ENCODE measurements around the gene CALCB.
A peak's percentile ranks its signal among the peaks of the same experiment; 100 is the strongest.

The CALCB gene

DNA sequence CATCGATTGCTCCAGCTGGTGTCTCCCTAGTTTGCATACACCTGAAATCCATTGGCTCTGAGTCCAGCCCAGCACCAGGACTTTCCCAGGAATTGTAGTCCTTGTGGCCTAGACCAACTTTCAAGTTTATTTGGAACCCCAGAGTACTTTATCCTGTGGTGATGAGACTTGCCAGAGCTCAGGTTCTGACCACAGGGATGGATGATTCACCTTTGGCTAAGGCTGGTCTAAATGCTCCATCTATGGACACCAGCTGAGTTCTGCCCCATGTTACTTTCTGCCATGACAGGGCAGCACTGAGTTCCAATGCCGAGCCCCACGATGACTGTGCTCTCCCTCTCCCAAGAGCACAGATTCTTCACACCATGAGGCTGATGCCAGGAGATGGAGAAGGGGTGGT, 24.0 kb downstream of the CALCB start:
- TF ChIP-seq, protein P1, sequence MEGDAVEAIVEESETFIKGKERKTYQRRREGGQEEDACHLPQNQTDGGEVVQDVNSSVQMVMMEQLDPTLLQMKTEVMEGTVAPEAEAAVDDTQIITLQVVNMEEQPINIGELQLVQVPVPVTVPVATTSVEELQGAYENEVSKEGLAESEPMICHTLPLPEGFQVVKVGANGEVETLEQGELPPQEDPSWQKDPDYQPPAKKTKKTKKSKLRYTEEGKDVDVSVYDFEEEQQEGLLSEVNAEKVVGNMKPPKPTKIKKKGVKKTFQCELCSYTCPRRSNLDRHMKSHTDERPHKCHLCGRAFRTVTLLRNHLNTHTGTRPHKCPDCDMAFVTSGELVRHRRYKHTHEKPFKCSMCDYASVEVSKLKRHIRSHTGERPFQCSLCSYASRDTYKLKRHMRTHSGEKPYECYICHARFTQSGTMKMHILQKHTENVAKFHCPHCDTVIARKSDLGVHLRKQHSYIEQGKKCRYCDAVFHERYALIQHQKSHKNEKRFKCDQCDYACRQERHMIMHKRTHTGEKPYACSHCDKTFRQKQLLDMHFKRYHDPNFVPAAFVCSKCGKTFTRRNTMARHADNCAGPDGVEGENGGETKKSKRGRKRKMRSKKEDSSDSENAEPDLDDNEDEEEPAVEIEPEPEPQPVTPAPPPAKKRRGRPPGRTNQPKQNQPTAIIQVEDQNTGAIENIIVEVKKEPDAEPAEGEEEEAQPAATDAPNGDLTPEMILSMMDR (IDR thresholded peaks at IDR 0.05; ENCODE audit: borderline replicate concordance, control extremely low read depth, extremely low read depth, insufficient read depth, missing control alignments): no peak
- no peak for DNase-seq (ENCODE audit: low spot score)
- in situ Hi-C loops (cut with MboI; ENCODE audit: low sequenced_read_pairs, unreplicated experiment): no loop called here

DNA sequence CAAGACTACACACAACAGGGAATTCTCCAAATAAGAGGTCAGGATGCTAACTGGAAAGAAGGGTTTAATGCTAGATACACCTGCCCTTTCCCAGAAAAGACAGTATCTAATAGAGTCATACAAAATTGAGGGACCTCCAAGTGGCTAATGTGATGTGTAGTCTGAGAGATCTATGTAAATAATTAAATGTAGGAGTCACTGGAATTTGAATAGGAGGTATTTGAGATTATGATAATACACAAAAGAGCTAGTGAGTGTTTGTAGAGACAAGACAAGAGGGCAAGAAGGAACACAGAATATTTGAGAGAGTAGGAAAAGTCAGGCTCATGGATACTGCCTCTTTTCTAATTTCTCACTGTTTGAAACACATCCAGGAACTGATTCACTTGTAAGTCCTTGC, 25.9 kb downstream of the CALCB start:
- in situ Hi-C loops (cut with MboI; ENCODE audit: low sequenced_read_pairs, unreplicated experiment): no loop called here
- no peak for DNase-seq (ENCODE audit: low spot score)
- TF ChIP-seq, protein P1 (IDR thresholded peaks at IDR 0.05; ENCODE audit: borderline replicate concordance, control extremely low read depth, extremely low read depth, insufficient read depth, missing control alignments): no peak

DNA sequence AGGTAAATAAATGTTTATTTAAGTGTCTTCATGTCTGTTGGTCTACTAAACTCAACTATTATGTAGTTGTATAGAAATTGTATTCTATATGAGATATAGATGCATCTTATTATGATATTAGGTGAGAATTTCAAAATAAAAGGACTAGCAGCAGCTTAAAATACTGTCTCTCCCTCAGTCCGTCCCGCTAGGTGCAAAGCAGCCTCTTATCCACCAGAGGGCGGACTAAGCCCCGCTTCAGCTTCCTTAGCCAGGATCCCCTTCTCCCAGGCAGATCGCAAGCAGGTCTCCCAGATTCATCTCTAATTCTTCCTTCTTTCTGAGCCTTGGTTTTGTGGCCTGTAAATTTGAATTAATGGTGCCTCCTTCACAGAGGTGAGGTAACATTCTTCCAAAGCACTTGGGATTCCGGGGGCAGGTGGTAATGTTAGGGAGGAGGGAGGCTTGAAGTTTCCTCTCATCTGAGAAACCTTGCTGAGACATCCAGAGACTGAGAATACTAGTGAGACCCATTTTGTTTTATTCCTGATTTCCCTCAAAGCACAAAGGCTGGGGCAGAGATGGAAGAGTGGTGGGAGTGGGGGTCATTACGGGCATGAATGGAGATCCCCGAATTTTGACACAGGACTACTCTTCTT, 27.8 kb downstream of the CALCB start:
- TF ChIP-seq, protein P1 (IDR thresholded peaks at IDR 0.05; ENCODE audit: borderline replicate concordance, control extremely low read depth, extremely low read depth, insufficient read depth, missing control alignments): peak; percentile 85
- peak; percentile 46 for DNase-seq (ENCODE audit: low spot score)
- in situ Hi-C loops (cut with MboI; ENCODE audit: low sequenced_read_pairs, unreplicated experiment): loop anchor here (10.0 kb wide), 1 partner anchor 54 kb away; no protein-coding TSS in a partner anchor

DNA sequence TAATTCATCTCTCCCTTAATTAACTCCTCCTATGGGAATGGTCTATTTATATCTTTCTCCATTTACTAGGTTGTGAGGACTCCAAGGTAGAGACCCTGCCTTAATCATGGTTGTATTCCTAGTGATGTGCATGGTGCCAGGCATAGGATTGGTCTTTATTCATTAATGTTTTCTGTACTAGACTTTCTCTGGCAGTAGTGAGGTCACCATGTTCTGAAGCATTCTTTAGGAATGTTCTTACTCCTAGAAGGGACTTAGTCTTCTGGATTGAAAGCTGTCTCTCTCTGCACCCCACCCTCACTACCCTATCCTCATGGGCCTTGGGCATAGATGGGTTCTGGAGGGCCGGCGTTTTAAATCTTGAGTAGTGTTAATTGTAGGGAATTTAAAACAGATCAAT, 30.8 kb downstream of the CALCB start:
- in situ Hi-C loops (cut with MboI; ENCODE audit: low sequenced_read_pairs, unreplicated experiment): loop anchor here (10.0 kb wide), 1 partner anchor 51 kb away; no protein-coding TSS in a partner anchor
- DNase-seq (ENCODE audit: low spot score): no peak
- TF ChIP-seq, protein P1 (IDR thresholded peaks at IDR 0.05; ENCODE audit: borderline replicate concordance, control extremely low read depth, extremely low read depth, insufficient read depth, missing control alignments): no peak

DNA sequence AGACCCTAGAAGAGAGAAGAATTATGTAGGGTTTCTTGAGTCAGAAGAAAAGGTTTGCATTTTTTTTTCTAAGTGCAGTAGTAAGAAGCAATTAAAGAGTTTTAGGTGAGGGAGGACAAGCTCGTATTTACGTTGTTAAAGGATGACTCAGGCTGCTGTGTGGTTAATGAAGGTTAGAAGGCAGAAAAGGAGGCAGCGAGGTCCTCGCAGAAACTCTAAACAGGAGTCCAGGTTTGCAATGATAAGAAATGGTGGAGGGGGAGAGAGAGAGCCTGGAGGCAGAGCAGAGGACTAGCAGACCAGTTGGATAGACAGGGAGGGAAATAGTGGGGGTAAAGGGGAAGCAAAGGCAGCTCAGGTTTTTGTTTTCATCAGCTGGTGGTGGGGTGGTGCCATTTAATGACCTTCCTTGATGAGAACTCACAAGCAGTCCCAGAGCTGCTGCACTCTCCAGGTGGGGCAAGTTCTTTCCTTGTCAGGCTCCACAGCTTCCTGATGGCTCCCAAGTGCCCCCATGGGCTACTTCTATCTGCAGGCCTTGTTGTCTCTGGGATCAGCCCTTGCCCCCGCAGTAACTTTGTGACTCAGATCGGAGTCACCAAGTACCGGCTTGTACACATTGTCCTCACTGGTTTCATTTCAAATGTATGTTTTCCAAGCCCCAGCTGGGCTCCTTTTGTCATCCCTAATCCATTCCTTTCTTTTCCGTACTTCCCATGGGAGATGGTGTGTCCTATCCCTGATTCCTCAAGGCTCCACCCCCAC, 33.0 kb downstream of the CALCB start:
- TF ChIP-seq, protein P1 (IDR thresholded peaks at IDR 0.05; ENCODE audit: borderline replicate concordance, control extremely low read depth, extremely low read depth, insufficient read depth, missing control alignments): no peak
- DNase-seq (ENCODE audit: low spot score): no peak
- in situ Hi-C loops (cut with MboI; ENCODE audit: low sequenced_read_pairs, unreplicated experiment): loop anchor here (10.0 kb wide), 1 partner anchor 48 kb away; no protein-coding TSS in a partner anchor

DNA sequence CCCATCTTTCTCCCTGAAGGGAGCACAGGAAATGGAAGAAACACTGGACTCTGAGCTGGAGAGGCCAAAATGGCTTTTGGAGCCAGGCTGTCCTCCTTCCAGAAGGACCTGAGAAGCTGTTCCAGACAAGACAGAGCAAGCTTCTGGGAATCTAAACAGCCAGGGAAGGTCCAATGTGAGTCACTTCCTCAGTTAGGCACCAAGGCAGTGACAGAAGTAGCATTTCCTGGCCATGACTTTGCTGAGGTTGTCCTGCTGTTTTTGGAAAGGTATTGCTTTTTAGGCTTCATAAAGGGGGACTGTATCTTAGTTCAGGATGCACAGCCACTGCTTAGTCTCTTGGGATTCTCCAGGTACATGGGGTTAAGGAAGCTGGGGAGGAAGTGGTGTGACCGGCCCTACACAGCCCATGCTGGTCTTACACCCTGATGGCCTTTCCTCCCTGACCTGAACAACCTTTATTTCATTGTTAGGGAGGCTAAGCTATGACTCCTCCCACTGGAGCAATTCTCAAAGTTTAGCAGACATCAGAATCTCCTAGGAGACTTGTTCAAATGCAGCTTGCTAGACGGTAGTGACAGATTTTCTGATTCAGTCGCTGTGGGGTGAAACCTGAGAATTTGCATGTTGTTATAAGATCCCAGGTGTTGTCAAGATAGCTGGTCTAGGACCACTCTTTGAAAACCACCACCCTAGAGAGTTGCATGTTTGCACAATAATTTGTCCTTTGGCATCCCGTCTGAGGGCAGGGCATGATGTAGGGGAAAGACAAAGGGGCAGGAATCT, 34.5 kb downstream of the CALCB start:
- TF ChIP-seq, protein P1 (IDR thresholded peaks at IDR 0.05; ENCODE audit: borderline replicate concordance, control extremely low read depth, extremely low read depth, insufficient read depth, missing control alignments): no peak
- no peak for DNase-seq (ENCODE audit: low spot score)
- in situ Hi-C loops (cut with MboI; ENCODE audit: low sequenced_read_pairs, unreplicated experiment): loop anchor here (10.0 kb wide), 1 partner anchor 47 kb away; no protein-coding TSS in a partner anchor

Measured in GM13976 (cell line).